ENCODE measurements around the gene ODAD3. TPM values are rescaled to one million over a fixed set of nuclear protein-coding genes. Genes with fewer than 3 reads are reported as not detected.

Gene ODAD3
- total RNA-seq, 4 donors from 2014 or later = 0.32 to 2.2 TPM; not detected in 2

DNA sequence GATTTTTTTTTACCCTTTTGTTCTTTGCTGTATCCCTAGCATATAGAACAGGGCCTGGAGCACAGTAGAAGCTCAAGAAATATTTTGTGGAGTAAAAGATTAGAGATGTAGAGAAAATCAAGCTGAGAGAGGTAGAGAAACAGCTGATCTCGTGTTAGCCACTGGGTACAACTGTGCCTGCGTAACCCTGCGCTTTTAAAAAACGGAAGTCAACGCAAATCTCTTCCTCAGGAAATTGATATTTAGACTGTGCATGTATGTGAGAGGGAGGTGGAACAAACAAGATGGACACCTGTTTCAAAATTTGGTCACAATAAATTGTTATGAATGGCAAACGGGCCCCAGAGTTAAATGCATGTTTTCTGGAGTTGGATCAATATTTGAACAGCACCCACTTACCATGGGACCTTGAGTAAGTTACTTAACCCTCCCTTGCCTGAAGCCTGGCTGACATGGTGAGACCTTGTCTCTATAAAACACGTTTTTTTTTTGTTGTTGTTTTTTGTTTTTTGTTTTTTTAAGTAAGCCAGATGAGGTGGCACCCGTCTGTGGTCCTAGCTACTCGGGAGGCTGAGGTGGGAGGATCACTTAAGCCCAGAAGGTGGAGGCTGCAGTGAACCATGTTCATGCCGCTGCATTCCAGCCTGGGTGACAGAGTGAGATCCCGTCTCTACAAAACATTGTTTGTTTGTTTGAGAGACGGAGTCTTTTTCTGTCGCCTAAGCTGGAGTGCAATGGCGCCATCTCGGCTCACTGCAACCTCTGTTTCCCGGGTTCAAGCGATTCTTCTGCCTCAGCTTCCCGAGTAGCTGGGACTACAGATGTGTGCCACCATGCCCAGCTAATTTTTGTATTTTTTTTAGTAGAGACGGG, 47.5 kb downstream of the ODAD3 start:
- peaks cover 17% of the 10 kb centered on the region for H3K27me3 ChIP-seq
- H3K27ac ChIP-seq = no peak overlapping the region
- H3K9me3 ChIP-seq = no peaks in the 10 kb centered on the region
- TF ChIP-seq POLR2A (IDR thresholded peaks at IDR 0.05) (no peak), POLR2AphosphoS5 (IDR thresholded peaks at IDR 0.05) (no peak), EP300 (IDR thresholded peaks at IDR 0.05; ENCODE audit: low read depth) (no peak)
- TF ChIP-seq, protein P1, sequence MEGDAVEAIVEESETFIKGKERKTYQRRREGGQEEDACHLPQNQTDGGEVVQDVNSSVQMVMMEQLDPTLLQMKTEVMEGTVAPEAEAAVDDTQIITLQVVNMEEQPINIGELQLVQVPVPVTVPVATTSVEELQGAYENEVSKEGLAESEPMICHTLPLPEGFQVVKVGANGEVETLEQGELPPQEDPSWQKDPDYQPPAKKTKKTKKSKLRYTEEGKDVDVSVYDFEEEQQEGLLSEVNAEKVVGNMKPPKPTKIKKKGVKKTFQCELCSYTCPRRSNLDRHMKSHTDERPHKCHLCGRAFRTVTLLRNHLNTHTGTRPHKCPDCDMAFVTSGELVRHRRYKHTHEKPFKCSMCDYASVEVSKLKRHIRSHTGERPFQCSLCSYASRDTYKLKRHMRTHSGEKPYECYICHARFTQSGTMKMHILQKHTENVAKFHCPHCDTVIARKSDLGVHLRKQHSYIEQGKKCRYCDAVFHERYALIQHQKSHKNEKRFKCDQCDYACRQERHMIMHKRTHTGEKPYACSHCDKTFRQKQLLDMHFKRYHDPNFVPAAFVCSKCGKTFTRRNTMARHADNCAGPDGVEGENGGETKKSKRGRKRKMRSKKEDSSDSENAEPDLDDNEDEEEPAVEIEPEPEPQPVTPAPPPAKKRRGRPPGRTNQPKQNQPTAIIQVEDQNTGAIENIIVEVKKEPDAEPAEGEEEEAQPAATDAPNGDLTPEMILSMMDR (IDR thresholded peaks at IDR 0.05) = no peak
- no peak for DNase-seq
- in situ Hi-C loops (cut with MboI; ENCODE audit: low pct_ligation_motif_present in 1 of 4, low pct_unique_long_range_greater_than_20kb in 1 of 4, low sequenced_read_pairs in 3 of 4) (loop anchor here in 1 of 4 donors (25.0 kb wide), 1 partner anchor 100 kb away; the partner anchor contains the start of gene ELAVL3), intact Hi-C loops (cut with DNase I; ENCODE audit: low total_unique reads) (no loop called here)
- no peaks in the 10 kb centered on the region for H3K36me3 ChIP-seq
- peaks cover 8 to 20% (median 17%) of the 10 kb centered on the region in 4 donors for H3K4me1 ChIP-seq
- WGBS, 2 donors (ENCODE audit: low coverage in 1 of 2) = 82 to 85% methylated on average over 17 to 19 of the region's 19 CpGs
- H3K4me3 ChIP-seq = no peak overlapping the region

DNA sequence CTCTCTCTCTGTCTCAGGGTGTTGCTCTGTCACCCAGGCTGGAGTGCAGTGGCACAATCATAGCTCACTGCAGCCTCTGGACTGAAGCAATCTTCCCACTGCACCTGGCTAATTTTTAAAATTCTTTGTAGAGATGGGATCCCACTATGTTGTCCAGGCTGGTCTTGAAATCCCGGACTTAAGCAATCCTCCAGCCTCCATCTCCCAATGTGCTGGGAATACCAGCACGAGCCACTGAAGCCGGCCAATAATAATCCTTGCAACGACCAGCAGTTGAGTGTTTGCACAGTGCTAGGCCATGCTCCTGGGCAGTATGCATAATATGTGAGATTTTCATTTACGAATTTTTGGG, 50.2 kb downstream of the ODAD3 start:
- 74 to 88% methylated on average over 2 to 5 of the region's 5 CpGs for WGBS, 2 donors (ENCODE audit: low coverage in 1 of 2)
- TF ChIP-seq, protein P1 (IDR thresholded peaks at IDR 0.05) = no peak
- TF ChIP-seq EP300 (IDR thresholded peaks at IDR 0.05; ENCODE audit: low read depth) (no peak), POLR2AphosphoS5 (IDR thresholded peaks at IDR 0.05) (no peak), POLR2A (IDR thresholded peaks at IDR 0.05) (no peak)
- no peak overlapping the region for H3K27ac ChIP-seq
- H3K4me1 ChIP-seq = peaks cover 19 to 39% (median 35%) of the 10 kb centered on the region in 4 donors
- H3K27me3 ChIP-seq = peaks cover 18% of the 10 kb centered on the region
- no peaks in the 10 kb centered on the region for H3K9me3 ChIP-seq
- in situ Hi-C loops (cut with MboI; ENCODE audit: low pct_ligation_motif_present in 1 of 4, low pct_unique_long_range_greater_than_20kb in 1 of 4, low sequenced_read_pairs in 3 of 4) = loop anchor here in 1 of 4 donors (25.0 kb wide), 1 partner anchor 103 kb away; the partner anchor contains the start of gene ELAVL3
- no peaks in the 10 kb centered on the region for H3K36me3 ChIP-seq
- no peak for DNase-seq
- H3K4me3 ChIP-seq = no peak overlapping the region
- intact Hi-C loops (cut with DNase I; ENCODE audit: low total_unique reads) = no loop called here

DNA sequence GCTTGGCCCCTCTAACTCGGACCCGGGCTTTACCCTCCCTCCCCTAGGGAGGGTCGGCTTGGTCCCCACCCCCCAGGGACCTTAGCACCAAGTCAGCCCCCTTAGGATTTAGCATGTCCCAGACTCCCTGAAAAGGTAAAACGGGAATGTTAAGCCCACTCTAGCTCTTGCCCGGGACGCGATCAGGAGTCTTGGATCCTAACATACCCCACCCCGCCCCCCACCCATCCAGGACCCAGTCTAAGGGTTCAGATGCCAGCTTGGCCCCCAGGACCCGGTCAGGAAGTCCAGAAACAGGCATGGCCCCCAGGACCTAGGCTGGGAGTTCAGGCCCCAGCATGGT, 51.2 kb downstream of the ODAD3 start:
- Histone ChIP-seq H3K9me3 (no peaks in the 10 kb centered on the region), H3K27ac (peak overlapping the region in 1 of 4 donors; percentile 57), H3K4me1 (peaks cover 19 to 39% (median 35%) of the 10 kb centered on the region in 4 donors), H3K4me3 (peak overlapping the region in 3 of 4 donors; percentile 12 to 45 (median 34)), H3K27me3 (peaks cover 18% of the 10 kb centered on the region), H3K36me3 (no peaks in the 10 kb centered on the region)
- DNase-seq = no peak
- no peak for TF ChIP-seq EP300 (IDR thresholded peaks at IDR 0.05; ENCODE audit: low read depth)
- no peak for TF ChIP-seq POLR2A (IDR thresholded peaks at IDR 0.05)
- TF ChIP-seq, protein P1 (IDR thresholded peaks at IDR 0.05) = no peak
- in situ Hi-C loops (cut with MboI; ENCODE audit: low pct_ligation_motif_present in 1 of 4, low pct_unique_long_range_greater_than_20kb in 1 of 4, low sequenced_read_pairs in 3 of 4) = loop anchor here in 1 of 4 donors (25.0 kb wide), 1 partner anchor 104 kb away; the partner anchor contains the start of gene ELAVL3
- intact Hi-C loops (cut with DNase I; ENCODE audit: low total_unique reads) = no loop called here
- WGBS, 2 donors (ENCODE audit: low coverage in 1 of 2) = 2% methylated on average over 9 of the region's 9 CpGs; no CpG with 5 or more reads in 1 of the 2 donors

DNA sequence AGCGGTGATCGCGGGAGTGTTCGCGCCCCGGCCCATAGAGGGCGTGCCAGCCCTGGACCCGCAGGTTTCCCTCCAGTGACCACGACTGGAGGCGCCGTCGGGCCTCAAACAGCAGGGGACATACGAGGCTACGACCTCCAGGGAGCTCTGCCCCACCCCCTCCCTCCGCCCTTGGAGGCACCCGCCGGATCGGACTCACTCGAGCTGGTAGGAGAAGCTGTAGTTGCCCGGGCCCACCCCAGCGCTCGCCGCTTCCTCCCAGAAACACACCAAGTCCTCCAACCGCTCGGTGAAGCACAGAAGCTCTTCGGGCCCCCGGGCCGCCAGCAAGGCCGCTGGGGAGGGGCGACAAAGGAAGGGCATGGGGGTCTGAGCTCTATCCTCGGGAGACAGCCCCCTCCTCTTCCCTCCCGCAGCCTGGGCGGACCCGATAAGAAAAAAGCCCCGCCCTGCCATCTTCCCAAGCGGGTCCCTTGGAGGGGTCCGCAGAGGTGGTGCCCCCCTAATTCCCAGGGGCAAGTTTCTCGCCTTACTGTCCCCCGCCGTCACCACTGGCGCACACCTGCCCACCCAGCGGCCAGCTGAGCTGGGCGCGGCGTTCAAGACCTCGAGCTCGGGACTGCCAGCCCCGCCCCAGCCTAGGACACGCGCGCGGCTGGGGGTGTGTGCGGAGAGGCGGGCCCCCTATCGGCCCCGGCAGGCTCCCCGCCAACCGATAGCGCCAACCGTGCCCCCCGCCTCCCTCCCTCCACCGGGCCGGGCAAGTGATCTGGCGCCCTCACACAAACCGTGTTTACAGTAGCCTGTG, 51.8 kb downstream of the ODAD3 start:
- H3K9me3 ChIP-seq = no peaks in the 10 kb centered on the region
- H3K36me3 ChIP-seq = no peaks in the 10 kb centered on the region
- peaks cover 25 to 44% (median 37%) of the 10 kb centered on the region in 4 donors for H3K4me1 ChIP-seq
- H3K27me3 ChIP-seq = peaks cover 18% of the 10 kb centered on the region
- WGBS, 2 donors (ENCODE audit: low coverage in 1 of 2) = 2% methylated on average over 56 of the region's 65 CpGs; no CpG with 5 or more reads in 1 of the 2 donors
- H3K27ac ChIP-seq = peak overlapping the region in 1 of 4 donors; percentile 57
- TF ChIP-seq, protein P1 (IDR thresholded peaks at IDR 0.05) = peak; percentile 63 to 75 (median 70)
- TF ChIP-seq EP300 (IDR thresholded peaks at IDR 0.05; ENCODE audit: low read depth) (no peak), POLR2AphosphoS5 (IDR thresholded peaks at IDR 0.05) (no peak), POLR2A (IDR thresholded peaks at IDR 0.05) (no peak)
- peak; percentile 64 for DNase-seq
- peak overlapping the region in 3 of 4 donors; percentile 2 to 45 (median 34) for H3K4me3 ChIP-seq
- in situ Hi-C loops (cut with MboI; ENCODE audit: low pct_ligation_motif_present in 1 of 4, low pct_unique_long_range_greater_than_20kb in 1 of 4, low sequenced_read_pairs in 3 of 4) (loop anchor here in 1 of 4 donors (25.0 kb wide), 1 partner anchor 104 kb away; the partner anchor contains the start of gene ELAVL3), intact Hi-C loops (cut with DNase I; ENCODE audit: low total_unique reads) (no loop called here)
